ENCODE data around the gene ST8SIA4.

DNA sequence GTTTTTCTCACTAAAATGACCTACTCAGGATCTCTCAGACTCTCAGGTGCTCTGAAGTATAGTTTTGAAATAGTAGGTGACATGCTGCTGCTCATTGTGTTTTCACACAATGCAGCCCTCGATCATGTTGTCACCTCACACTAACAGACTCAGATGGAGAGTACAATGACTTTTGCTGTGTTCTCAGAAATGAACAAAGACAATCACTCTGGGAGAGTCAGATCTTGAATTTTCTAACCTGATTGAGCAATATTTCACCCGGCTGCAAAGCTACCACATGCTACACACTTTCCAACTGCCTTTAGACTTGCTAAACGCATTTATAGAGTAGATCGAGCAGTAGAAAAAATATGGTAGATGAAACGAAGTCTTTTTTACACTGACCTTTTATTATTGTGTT, 113.4 kb downstream of the ST8SIA4 start:
- no peak for TF ChIP-seq TCF12 (IDR thresholded peaks at IDR 0.05; ENCODE audit: low read depth)
- TF ChIP-seq, protein P1, sequence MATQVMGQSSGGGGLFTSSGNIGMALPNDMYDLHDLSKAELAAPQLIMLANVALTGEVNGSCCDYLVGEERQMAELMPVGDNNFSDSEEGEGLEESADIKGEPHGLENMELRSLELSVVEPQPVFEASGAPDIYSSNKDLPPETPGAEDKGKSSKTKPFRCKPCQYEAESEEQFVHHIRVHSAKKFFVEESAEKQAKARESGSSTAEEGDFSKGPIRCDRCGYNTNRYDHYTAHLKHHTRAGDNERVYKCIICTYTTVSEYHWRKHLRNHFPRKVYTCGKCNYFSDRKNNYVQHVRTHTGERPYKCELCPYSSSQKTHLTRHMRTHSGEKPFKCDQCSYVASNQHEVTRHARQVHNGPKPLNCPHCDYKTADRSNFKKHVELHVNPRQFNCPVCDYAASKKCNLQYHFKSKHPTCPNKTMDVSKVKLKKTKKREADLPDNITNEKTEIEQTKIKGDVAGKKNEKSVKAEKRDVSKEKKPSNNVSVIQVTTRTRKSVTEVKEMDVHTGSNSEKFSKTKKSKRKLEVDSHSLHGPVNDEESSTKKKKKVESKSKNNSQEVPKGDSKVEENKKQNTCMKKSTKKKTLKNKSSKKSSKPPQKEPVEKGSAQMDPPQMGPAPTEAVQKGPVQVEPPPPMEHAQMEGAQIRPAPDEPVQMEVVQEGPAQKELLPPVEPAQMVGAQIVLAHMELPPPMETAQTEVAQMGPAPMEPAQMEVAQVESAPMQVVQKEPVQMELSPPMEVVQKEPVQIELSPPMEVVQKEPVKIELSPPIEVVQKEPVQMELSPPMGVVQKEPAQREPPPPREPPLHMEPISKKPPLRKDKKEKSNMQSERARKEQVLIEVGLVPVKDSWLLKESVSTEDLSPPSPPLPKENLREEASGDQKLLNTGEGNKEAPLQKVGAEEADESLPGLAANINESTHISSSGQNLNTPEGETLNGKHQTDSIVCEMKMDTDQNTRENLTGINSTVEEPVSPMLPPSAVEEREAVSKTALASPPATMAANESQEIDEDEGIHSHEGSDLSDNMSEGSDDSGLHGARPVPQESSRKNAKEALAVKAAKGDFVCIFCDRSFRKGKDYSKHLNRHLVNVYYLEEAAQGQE (IDR thresholded peaks at IDR 0.05; ENCODE audit: low read depth) = no peak
- no peak for TF ChIP-seq CREB1 (IDR thresholded peaks at IDR 0.05; ENCODE audit: low read depth)
- TF ChIP-seq YY1 (IDR thresholded peaks at IDR 0.05; ENCODE audit: low read depth) = no peak
- TF ChIP-seq, protein P2, sequence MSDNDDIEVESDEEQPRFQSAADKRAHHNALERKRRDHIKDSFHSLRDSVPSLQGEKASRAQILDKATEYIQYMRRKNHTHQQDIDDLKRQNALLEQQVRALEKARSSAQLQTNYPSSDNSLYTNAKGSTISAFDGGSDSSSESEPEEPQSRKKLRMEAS (IDR thresholded peaks at IDR 0.05) = no peak
- TF ChIP-seq USF1 (IDR thresholded peaks at IDR 0.05) = no peak
- no peak for TF ChIP-seq RAD21 (IDR thresholded peaks at IDR 0.05; ENCODE audit: low read depth)
- TF ChIP-seq CEBPB (IDR thresholded peaks at IDR 0.05) = no peak
- no peak for TF ChIP-seq TEAD4 (IDR thresholded peaks at IDR 0.05)
- TF ChIP-seq EP300 (IDR thresholded peaks at IDR 0.05; ENCODE audit: borderline replicate concordance) = no peak
- no peak for TF ChIP-seq EGR1 (IDR thresholded peaks at IDR 0.05)

Measured in Ishikawa (cell line).